LNCaP clone FGC (cell line): ENCODE results near the gene CLEC4C.

ENCODE experiments used
- DNase-seq: peaks from one replicate; pipeline ENCODE4 v3.0.0-alpha.2; 2011; ENCODE audit warnings: low read depth
- H3K4me3 ChIP-seq: 2 replicates; pipeline ENCODE4 v1.5.1; 2011; ENCODE audit warnings: mild to moderate bottlenecking, low read depth, low read length, control low read depth
- TF ChIP-seq, protein P1 (sequence below): IDR thresholded peaks from 2 replicates; pipeline ENCODE4 v1.5.1; 2012; ENCODE audit warnings: mild to moderate bottlenecking; ENCODE audit not compliant: control insufficient read depth, insufficient read depth; ENCODE audit errors: extremely low read depth

CLEC4C gene

DNA sequence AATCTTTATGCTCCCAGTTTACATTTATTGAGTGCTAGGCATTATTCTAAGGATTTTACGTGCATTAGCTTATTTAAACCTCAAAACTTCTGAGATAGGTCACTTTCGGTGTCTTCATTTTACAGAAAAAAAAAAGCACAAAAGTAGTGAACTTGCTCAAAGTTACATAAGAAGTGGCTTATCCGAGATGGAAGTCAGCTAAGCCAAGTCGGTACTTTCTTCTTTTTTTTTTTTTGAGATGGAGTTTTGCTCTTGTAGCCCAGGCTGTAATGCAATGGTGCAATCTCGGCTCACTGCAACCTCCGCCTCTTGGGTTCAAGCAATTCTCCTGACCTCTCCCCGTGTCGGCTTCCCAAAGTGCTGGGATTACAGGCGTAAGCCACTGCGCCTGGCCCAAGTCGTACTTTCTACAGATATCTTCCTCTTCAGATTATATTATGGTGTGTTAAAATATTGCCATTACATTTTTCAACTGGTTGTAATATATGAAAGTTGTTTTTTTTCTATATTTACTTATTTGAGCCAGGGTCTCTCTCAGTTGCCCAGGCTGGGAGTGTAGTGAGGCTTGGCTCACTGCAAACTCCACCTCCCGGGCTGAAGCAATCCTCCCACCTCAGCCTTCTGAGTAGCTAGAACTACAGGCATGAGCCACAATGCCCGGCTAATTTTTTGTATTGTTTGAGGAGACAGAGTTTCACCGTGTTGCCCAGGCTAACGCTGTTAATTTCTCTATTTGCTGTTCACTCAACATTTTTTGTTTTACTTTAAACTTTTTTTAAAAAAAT lies 27.0 kb downstream of the CLEC4C start:
- TF ChIP-seq, protein P1, sequence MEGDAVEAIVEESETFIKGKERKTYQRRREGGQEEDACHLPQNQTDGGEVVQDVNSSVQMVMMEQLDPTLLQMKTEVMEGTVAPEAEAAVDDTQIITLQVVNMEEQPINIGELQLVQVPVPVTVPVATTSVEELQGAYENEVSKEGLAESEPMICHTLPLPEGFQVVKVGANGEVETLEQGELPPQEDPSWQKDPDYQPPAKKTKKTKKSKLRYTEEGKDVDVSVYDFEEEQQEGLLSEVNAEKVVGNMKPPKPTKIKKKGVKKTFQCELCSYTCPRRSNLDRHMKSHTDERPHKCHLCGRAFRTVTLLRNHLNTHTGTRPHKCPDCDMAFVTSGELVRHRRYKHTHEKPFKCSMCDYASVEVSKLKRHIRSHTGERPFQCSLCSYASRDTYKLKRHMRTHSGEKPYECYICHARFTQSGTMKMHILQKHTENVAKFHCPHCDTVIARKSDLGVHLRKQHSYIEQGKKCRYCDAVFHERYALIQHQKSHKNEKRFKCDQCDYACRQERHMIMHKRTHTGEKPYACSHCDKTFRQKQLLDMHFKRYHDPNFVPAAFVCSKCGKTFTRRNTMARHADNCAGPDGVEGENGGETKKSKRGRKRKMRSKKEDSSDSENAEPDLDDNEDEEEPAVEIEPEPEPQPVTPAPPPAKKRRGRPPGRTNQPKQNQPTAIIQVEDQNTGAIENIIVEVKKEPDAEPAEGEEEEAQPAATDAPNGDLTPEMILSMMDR = no peak

DNA sequence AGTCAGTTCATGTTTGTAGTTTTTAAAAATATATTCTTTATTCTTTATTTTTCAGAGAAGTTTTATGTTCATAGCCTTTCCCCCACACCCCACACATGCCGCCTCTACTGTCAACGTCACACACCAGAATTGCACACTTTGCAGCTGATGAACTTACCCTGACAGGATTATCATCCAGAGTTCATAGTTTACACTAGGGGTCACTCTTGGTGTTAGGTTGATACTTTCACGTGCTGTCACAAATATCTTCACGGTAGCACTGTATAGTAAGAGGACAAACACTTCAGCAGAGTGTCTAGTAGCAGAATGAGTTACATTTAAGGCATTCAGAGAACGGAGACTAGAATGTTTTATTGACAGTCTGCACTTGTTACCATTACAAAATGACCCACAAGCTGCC lies 30.8 kb downstream of the CLEC4C start:
- TF ChIP-seq, protein P1 = peak; percentile 49
- DNase-seq = no peak
- no peak overlapping the region for H3K4me3 ChIP-seq

More for the DNA sequence above, 27.0 kb downstream of the CLEC4C start:
- no peak for DNase-seq
- H3K4me3 ChIP-seq = no peak overlapping the region

DNA sequence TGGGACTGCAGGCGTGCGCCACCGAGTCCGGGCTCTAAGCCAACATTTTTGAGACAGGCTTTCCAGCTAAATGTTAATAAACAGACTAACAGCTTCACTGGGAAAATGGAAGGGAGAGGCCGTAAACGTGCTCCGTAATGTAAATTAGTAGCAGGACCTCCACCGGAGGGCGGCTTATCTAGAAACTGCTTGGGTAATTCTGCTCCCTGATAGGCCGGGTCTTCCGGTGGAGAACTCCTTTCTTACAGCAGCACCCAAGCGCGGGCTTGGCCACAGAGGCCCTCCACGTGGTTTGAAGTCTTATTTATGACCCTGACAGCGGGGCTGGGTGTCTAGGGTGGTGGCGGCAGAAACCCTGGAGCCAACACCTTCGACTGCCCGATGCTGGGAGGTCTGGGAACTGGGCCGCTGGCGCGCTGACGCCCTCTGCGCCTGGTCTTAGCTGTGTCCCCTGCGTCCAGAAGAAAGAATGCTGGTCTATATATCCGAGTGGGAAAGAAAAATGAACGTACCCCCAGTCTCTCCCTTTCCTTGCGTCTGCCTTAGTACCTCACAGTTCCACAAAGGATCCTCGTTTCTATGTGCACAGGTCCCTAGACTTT lies 34.2 kb downstream of the CLEC4C start:
- no peak for DNase-seq

DNA sequence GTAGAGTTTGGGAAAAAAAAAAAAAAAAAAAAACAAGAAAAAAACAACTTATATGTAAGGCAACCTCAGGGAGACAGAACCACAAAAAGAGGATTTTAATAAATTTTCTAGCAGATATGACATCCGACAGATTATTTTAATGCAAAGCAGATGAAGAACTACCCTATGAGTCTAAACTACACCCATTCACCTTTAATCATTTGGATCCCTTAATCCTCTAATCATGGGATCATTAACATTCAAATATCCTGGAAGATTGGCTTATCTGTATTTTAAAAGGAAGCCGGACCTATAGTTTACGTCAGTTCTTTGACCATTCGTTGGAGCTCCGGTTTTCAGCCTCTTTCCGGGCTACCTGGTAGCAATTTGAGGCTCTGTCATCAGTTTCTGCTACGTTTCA lies 36.0 kb downstream of the CLEC4C start, which contains the start of gene DPPA3:
DPPA3 (plus strand) TSS at position 301 of the 400 bp plus-strand sequence. CDS start 138 bp downstream, outside the sequence.
- TF ChIP-seq, protein P1 = no peak
- no peak within 1 kb of the TSS for H3K4me3 ChIP-seq
- DNase-seq = no peak

More for the DNA sequence above, 34.2 kb downstream of the CLEC4C start:
- TF ChIP-seq, protein P1 = no peak
- no peak overlapping the region for H3K4me3 ChIP-seq

DNA sequence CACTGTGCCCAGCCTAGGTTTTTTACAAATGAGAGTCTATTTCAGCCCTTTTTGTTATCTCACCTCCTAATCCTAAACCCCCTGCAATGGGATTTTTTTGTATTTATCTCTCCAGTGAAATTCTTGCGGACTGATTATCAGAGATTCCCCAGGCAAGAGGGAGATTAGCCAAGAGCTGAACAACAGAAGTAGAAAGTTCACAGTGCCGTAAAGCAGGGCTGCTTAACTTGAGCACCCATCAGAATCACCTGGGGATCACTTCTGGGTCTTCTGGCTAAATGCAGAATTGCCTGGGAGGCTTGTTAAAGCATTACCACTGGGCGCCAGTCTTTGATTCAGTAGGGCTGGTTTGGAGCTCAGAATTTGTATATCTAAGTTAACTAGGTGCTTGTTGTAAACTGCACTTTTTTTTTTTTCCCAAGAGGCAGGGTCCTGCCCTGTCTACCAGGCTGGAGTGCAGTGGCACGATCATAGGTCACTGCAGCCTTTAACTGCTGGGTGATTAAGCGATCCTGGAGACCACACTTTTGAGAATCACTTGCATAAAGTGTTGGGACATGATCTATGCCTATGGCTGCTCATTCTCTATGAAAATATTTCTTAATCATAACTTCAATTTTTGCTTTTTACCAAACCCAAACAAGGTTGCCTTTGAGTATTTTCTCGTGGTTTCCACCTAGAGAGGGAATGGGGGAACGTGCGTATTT lies 37.1 kb downstream of the CLEC4C start:
- TF ChIP-seq, protein P1 = no peak
- no peak for DNase-seq
- H3K4me3 ChIP-seq = no peak overlapping the region

DNA sequence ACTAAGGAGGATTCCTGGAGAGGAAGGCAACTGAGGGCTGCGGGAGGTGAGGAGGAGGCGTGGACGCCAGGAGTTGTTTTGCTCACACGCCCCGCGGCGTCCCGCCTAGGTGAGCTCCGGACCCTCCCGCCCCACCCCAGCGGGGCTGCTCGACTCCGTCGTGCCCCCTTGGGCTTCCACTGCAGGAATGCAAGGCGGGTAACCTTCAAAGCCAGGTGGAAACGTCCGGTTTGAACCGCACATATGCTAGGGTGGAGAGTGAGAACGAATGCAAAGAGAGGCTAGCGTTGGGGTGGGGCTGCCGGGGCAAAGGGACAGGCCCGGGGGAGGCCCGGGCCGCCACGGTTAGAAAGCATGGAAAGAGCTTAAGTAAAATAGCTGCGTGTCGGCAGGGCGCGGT lies 41.3 kb downstream of the CLEC4C start:
- H3K4me3 ChIP-seq = no peak overlapping the region
- DNase-seq = no peak
- TF ChIP-seq, protein P1 = no peak
